GM04504 (cell line): ENCODE measurements around the gene ANKHD1.
"Not testable (repeated sequence)": the region's sequence is repeated elsewhere in the genome, so short reads cannot be mapped to it uniquely, and the experiment has no call there.

Experiments used
- DNase-seq: peaks from one replicate; pipeline ENCODE4 v3.0.0-alpha.2; 2012; ENCODE audit warnings: low read depth

Gene ANKHD1

DNA sequence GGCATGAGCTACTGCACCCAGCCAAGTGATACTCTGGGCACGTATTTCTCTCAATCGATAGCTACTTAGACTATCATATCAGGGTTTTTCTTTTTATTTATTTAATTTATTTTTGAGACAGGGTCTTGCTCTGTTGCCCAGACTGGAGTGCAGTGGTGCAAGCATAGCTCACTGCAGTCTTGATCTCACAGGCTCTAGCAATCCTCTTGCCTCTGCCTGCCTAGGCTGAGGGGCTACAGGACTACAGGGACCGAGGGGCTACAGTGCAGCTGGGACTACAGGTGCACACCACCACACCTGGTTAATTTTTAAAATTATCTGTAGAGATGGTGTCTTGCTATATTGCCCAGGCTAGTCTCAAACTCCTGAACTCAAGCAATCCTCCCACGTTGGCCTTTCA is 20.3 kb upstream of the ANKHD1 start:
- no peak for DNase-seq

DNA sequence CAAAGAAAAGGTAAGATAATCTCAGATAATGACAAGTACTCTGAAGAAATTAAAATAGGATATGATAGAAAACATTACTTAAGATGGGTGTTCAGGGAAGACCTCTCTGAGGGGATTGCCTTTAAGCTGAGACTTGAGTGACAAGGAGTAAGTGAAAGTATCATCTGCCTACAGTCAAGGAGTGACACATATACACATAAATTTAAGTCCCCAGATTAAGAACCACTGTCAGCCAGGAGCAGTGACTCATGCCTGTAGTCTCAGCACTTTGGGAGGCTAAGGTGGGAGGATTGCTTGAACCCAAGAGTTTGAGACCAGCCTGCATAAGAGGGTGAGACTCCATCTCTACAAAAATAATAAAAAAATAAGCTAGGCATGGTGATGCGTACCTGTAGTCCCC is 19.7 kb upstream of the ANKHD1 start:
- DNase-seq: no peak

- no peak for DNase-seq
These were observed 18.8 kb upstream of the ANKHD1 start for GRCh38 chr5:140382866-140383265.

GRCh38 chr5:140383300-140383699 is 18.3 kb upstream of the ANKHD1 start:
- no peak for DNase-seq

- DNase-seq: no peak
These were observed 13.6 kb upstream of the ANKHD1 start for GRCh38 chr5:140388052-140388451.

GRCh38 chr5:140391312-140391711 is 10.3 kb upstream of the ANKHD1 start:
- DNase-seq: no peak

DNA sequence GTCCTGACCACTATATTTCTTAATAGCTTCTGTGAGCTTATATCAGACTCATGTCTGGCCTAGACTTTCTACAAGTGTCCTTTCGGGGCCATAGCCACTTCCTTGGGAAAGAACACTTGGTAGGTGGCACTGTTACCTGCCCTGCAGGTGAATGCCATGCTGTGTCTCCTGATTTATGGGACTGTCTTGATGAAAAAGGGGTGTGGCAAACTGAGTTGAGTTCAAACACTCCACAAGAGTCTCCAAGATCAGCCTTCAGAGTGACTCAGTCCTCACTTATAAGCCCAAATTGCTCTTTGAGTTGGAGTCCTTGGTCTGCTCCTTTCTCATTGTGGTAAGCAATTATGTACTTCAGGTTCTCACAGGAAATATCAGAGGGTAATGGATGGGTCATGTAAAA is 9.9 kb upstream of the ANKHD1 start:
- DNase-seq: no peak

- DNase-seq: no peak
These were observed 7.9 kb upstream of the ANKHD1 start for GRCh38 chr5:140393738-140394137.

GRCh38 chr5:140398379-140398811 is 3.2 kb upstream of the ANKHD1 start:
- DNase-seq: no peak

DNA sequence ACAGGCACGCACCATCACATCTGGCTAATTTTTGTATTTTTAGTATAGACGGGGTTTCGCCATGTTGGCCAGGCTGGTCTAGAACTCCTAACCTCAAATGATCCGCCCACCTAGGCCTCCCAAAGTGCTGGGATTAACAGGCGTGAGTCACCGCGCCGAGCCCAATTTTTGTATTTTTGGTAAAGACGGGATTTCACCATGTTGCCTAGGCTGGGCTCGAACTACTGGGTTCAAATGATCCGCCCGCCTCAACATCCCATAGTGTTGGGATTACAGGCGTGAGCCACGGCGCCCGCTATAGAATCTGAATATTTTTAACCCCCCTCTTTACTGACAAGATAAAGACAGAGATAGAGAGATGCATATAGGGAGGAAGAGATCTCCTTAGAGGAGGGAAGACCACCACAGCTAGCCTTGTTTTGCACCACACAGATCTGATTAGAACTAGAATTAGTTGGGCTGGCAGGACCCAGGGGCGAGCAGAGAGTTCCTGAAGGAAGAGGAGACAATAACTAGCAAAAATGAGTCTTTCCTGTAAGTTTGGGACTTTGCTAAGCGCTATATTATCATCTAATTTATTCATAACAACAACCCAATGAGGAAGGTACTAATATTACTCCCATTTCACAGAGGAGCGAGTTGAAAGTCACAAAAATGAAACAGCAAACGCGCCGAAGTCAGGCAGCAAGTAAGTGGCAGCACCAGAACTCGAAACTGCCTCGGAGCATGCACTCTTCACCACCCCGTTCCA is 1.5 kb upstream of the ANKHD1 start:
- no peak for DNase-seq

GRCh38 chr5:140400730-140401361 is 787 bp upstream of the ANKHD1 start:
- DNase-seq: peak; percentile 96

GRCh38 chr5:140402258-140403074 is 833 bp downstream of the ANKHD1 start:
- DNase-seq: no peak

DNA sequence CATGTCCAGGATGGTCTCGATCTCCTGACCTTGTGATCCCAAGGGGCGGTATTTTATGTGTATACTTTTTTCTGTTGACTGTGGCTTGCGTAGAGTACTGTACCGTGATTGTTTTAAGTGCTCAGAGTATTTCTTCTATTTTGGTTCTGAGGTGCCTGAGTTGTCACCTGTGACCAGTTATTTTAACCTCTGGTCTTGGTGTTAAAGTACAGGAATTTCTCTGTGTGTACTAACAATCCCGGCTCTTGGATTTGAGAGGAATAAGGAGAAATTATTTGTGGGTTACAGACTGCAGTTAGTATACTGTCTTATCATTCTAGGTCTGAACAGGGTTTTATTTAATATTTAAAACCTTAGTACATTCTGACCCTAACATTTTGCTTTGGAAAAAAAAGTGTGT is 2.0 kb downstream of the ANKHD1 start:
- DNase-seq: no peak

DNA sequence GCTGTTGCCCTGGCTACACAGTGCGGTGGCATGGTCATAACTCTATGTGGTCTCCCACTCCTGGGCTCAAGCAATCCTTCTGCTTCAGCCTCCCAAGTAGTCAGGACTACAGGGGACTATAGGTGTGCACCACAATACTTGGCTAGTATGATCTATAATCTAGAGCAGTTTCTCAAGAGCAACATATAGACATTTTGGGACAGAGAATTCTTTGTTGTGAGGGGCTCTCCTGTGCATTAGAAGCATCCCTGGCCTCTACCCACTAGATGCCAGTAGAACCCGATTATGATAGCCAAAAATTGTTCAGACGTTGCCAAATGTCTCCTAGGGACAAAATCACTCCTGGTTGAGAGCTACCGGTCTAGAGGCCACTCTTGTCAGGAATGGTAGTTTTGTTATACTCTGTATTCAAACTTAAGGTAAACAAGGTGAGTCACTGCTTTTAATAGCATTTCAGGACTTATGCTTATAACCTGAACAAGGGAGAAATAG is 7.2 kb downstream of the ANKHD1 start:
- DNase-seq: no peak

DNA sequence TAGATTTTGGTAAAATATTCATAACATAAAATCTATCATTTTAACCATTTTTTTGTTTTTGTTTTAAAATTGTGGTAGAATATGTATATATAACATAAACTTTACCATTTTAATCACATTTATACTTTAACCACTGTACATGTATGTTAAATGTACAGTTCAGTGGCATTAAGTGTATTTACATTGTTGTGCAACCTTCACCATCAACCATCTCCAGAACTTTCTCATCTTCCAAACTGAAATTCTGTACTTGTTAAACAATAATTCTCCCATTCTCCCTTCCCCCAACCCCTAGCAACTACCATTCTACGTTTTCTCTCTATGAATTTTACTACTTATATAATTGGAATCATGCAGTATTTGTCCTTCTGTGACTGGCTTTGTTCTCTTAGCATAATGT is 11.6 kb downstream of the ANKHD1 start:
- no peak for DNase-seq

- no peak for DNase-seq
These were observed 15.6 kb downstream of the ANKHD1 start for GRCh38 chr5:140417235-140417634.

DNA sequence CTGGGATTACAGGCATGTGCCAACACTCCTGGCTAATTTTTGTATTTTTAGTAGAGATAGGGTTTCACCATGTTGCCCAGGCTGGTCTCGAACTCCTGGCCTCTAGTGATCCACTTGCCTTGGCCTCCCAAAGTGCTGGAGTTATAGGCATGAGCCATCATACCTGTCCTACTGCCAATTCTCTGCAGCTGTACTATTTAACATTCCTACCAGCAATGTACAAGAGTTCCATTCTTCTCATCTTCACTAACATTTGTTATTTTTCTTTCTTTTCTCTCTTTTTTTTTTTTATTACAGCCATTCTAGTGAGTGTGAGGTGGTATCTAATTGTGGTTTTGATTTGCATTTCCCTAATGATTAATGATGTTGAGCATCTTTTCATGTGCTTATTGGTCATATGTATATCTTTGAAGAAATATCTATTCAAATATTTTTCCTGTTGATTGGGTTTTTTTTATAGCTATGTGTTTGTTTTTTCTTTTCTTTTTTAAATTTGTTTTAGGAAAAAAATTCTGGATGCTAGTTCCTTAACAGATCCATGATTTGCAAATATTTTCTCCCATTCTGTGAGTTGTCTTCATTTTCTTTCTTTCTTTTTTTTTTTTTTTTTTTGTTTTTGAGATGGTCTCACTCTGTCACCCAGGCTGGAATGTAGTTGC is 17.4 kb downstream of the ANKHD1 start:
- DNase-seq: no peak

DNA sequence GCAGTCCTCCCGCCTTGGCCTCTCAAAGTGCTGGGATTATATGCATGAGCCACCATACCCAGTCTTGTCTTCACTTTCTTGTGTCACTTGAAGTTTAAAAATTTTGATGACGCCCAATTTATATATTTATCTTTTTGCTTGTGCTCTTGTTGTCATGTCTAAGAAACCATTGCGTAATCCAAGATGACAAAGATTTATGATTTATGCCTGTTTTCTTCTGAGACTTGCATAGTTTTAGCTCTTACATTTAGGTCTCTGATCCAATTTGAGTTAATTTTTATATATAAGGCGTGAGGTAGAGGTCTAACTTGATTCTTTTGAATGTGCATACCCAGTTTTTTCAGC is 18.6 kb downstream of the ANKHD1 start:
- DNase-seq: no peak

DNA sequence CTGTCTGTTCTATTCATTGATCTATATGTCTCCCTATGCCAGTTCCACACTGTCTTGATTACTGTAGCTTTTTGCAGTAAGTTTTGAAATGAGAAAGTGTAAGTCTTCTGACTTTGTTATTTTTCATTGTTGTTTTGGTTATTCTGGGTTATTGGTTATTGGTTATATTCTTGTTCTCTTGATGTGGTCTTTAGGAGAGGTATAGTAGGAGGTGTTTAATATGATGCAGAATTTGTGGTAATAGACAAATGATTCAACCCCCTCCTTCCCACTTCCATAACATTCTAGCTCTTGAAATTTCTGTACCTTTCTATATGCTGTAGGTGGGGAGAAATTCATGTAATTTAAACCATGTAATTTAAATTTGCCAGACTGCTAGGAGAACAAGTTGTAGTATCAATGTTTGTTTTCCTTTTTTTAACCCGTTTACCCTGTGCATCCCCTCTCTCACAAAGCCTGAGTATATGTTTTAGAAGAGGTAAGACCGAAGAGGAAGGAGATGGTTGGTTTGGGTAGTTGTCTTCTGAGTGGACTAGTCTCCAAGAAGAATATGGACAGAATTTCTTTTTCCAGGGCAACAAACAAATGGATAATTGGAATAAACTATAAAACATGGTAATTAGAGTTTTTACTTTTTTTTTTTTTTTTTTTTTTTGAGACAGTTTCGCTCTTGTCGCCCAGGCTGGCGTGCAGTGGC is 19.2 kb downstream of the ANKHD1 start:
- no peak for DNase-seq

DNA sequence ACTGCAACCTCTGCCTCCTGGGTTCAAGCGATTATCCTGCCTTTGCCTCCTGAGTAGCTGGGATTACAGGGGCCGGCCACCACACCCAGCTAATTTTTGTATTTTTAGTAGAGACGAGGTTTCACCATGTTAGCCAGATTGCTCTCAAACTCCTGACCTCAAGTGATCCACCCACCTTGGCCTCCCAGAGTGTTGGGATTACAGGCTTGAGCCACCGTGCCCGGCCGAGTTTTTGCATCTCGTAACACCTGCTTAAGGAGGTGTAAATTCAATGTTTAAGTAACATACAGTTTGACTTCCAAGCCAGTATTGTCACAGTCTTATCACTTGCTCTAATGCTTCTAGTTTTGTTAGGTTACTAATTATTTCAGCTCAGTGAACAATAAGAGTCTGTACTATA is 19.7 kb downstream of the ANKHD1 start:
- not testable (repeated sequence) for DNase-seq

DNA sequence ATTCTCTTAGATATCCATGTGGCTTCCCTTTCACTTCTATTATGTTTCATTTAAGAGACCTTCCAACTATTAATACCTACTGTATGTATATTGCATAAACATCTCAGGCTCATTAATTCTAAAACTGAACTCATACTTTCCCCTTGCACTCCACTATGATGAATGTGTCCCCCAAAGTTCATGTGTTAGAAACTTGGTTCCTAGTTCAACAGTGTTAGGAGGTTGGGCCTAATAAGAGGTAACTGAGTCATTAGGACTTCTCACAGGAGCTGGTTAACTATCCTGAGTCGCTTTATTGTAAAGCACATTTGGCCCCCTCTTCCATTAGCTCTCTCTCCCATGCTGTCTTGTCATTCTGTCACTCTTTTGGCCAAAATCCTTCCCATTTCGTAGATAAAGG is 22.0 kb downstream of the ANKHD1 start:
- no peak for DNase-seq

DNA sequence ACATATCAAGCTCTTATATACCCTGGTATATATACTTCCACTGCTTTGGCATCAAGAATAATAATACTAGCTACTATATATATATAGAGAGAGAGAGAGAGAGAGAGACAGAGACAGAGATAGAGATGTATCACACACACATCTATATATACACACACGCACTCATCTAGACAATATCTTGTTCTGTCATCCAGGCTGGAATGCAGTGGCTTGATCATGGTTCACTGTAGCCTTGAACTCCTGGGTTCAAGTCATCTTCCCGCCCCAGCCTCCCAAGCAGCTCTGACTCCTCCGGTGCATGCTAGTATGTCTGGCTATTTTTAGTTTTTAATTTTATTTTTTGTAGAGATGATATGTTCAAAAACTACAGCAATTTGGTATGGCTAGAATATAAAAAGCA is 22.5 kb downstream of the ANKHD1 start:
- DNase-seq: no peak
